Right atrium auricular region (tissue), 2 donors: Measurements from ENCODE around the gene SNAI1. TPM values are rescaled to one million over a fixed set of nuclear protein-coding genes. Genes with fewer than 3 reads are reported as not detected.
A peak's percentile ranks its signal among the peaks of the same experiment; 100 is the strongest.

ENCODE experiments used
- DNase-seq: peaks from one replicate; pipeline ENCODE4 v3.0.0-alpha.2; 2019; ENCODE audit warnings: low spot score
- H3K27ac ChIP-seq, 2 donors: fragments of 200-600 bp; sonication (generic); 1 replicate in 1 of 2; 2 replicates in 1 of 2; pipeline ENCODE4 v1.5.1; 2016 to 2019
- H3K27me3 ChIP-seq, 2 donors: fragments of 200-600 bp; sonication (generic); one replicate each; pipeline versions ENCODE4 v1.5.1 to v1.6.0; 2017 to 2019
- H3K36me3 ChIP-seq: fragments of 200-600 bp; sonication (generic); one replicate; pipeline ENCODE4 v1.5.1; 2016
- H3K4me1 ChIP-seq, 2 donors: fragments of 200-600 bp; sonication (generic); one replicate each; pipeline versions ENCODE4 v1.5.1 to v1.6.0; 2017 to 2019
- H3K4me3 ChIP-seq, 2 donors: fragments of 200-600 bp; sonication (generic); 1 replicate in 1 of 2; 2 replicates in 1 of 2; pipeline ENCODE4 v1.5.1; 2017 to 2019; ENCODE audit warnings: mild to moderate bottlenecking in 1 of 2, moderate library complexity in 1 of 2
- H3K9me3 ChIP-seq, 2 donors: fragments of 200-600 bp; sonication (generic); one replicate each; pipeline ENCODE4 v1.5.1; 2019
- CTCF ChIP-seq, 2 donors: fragments of 200-600 bp; sonication (generic); IDR thresholded peaks; one replicate each; pipeline ENCODE4 v1.5.1; 2019; ENCODE audit warnings: antibody characterized with exemption in 2 of 2
- total RNA-seq, 2 donors: library from RNA; depleted of rRNA; stranded (reverse); fragments of >200 nt; gene quantifications; one replicate each; pipeline ENCODE4 v1.1.0, GENCODE V29; 2016

The SNAI1 gene
- total RNA-seq, 2 donors from 2014 or later = 4.3 to 4.4 TPM

- no peak for TF ChIP-seq CTCF (IDR thresholded peaks at IDR 0.05)
- Histone ChIP-seq H3K4me1 (peaks cover 0 to 9% of the 10 kb centered on the region in 2 donors), H3K4me3 (no peak overlapping the region), H3K36me3 (no peaks in the 10 kb centered on the region), H3K27ac (no peak overlapping the region), H3K27me3 (no peaks in the 10 kb centered on the region), H3K9me3 (no peaks in the 10 kb centered on the region)
- DNase-seq = no peak
Measured at GRCh38 chr20:50020288-50020687, 37.5 kb downstream of the SNAI1 start.

DNA sequence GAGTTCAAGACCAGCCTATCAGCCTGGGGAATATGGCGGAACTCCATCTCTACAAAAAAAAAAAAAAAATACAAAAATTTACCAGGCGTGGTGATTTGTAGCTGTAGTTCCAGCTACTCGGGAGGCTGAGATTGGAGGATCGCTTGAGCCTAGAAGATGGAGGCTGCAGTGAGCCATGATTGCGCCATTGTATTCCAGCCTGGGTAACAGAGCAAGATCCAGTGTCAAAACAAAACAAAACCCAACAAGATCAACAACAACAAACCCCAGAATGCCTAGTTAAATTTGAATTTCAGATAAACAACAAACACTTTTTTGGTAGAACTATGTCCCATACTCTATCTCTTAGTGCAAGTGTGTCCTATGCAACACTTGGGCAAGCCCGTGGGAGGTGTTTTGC lies 39.9 kb downstream of the SNAI1 start:
- H3K4me1 ChIP-seq = peaks cover 0 to 13% of the 10 kb centered on the region in 2 donors
- H3K36me3 ChIP-seq = no peaks in the 10 kb centered on the region
- DNase-seq = no peak
- H3K4me3 ChIP-seq = no peak overlapping the region
- H3K27me3 ChIP-seq = no peaks in the 10 kb centered on the region
- H3K27ac ChIP-seq = no peak overlapping the region
- no peaks in the 10 kb centered on the region for H3K9me3 ChIP-seq
- TF ChIP-seq CTCF (IDR thresholded peaks at IDR 0.05) = no peak

GRCh38 chr20:50023116-50023805 lies 40.5 kb downstream of the SNAI1 start:
- Histone ChIP-seq H3K27me3 (no peaks in the 10 kb centered on the region), H3K27ac (no peak overlapping the region), H3K9me3 (no peaks in the 10 kb centered on the region), H3K4me1 (peaks cover 0 to 19% of the 10 kb centered on the region in 2 donors), H3K4me3 (no peak overlapping the region), H3K36me3 (no peaks in the 10 kb centered on the region)
- DNase-seq = no peak
- TF ChIP-seq CTCF (IDR thresholded peaks at IDR 0.05) = no peak

GRCh38 chr20:50026746-50027575 lies 44.2 kb downstream of the SNAI1 start:
- Histone ChIP-seq H3K27ac (peak overlapping the region; percentile 14 to 68), H3K27me3 (no peaks in the 10 kb centered on the region), H3K4me1 (peaks cover 0 to 45% of the 10 kb centered on the region in 2 donors), H3K4me3 (no peak overlapping the region), H3K36me3 (no peaks in the 10 kb centered on the region), H3K9me3 (no peaks in the 10 kb centered on the region)
- no peak for DNase-seq
- TF ChIP-seq CTCF (IDR thresholded peaks at IDR 0.05) = no peak

DNA sequence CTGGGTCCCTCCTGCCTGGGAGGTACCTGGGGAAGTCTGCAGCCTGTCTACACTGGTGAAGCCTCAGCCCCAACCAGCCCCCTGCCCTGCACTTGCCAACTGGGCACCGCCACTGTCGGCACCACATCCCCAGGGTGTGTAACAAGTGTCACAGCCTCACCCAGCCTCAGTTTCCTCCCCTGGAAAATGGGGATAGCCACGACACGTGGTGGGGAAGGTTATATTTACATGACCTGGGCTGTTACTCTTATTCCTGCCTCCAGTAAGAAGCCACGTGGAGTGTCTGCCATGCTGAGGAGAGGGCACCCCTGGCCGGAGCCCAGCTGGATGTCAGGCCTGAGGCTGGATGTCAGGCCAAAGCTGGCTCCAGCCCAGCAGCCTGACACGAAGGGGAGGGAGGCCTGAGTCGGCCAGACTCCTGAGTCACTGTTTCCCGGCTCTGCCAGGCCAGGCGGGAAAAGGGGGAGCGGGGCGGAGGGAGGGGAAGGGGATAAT lies 44.9 kb downstream of the SNAI1 start:
- Histone ChIP-seq H3K4me1 (peaks cover 0 to 45% of the 10 kb centered on the region in 2 donors), H3K36me3 (no peaks in the 10 kb centered on the region), H3K27ac (peak overlapping the region; percentile 14 to 68), H3K27me3 (no peaks in the 10 kb centered on the region), H3K4me3 (no peak overlapping the region), H3K9me3 (no peaks in the 10 kb centered on the region)
- TF ChIP-seq CTCF (IDR thresholded peaks at IDR 0.05) = no peak
- peak; percentile 85 for DNase-seq
